ENCODE results near the gene HAO1.

DNA sequence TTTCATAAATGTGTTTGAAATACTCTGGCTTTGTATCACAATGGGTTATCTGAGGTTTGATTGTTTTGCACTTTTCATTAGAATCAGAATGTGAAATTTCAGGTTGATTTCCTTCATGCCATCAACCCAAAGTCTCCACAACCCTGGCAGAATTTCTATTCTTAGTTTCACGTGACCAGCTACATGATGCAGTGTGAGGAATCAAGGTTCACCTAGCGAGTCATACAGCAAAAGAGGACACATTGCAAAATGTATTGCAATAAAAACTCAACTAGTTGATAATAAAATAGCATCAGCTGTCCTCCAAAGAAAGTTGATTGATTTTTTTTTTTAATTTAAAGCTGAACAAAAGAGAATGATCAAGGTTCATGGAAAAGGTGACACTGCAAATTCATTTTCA is 2.2 kb downstream of the HAO1 start:
- TF ChIP-seq NFIB (CRISPR knock-in tag; IDR thresholded peaks at IDR 0.05; ENCODE audit: borderline replicate concordance) (no peak), MTA1 (CRISPR knock-in tag; IDR thresholded peaks at IDR 0.05; ENCODE audit: borderline replicate concordance) (no peak), LCORL (IDR thresholded peaks at IDR 0.05) (no peak), LCORL (CRISPR knock-in tag; IDR thresholded peaks at IDR 0.05) (no peak), ETV6 (CRISPR knock-in tag; conservative IDR thresholded peaks at IDR 0.05) (no peak), ESRRA (CRISPR knock-in tag; IDR thresholded peaks at IDR 0.05; ENCODE audit: low read depth) (no peak)
- TF ChIP-seq, protein P1, sequence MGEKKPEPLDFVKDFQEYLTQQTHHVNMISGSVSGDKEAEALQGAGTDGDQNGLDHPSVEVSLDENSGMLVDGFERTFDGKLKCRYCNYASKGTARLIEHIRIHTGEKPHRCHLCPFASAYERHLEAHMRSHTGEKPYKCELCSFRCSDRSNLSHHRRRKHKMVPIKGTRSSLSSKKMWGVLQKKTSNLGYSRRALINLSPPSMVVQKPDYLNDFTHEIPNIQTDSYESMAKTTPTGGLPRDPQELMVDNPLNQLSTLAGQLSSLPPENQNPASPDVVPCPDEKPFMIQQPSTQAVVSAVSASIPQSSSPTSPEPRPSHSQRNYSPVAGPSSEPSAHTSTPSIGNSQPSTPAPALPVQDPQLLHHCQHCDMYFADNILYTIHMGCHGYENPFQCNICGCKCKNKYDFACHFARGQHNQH (CRISPR knock-in tag; IDR thresholded peaks at IDR 0.05), result no peak
- TF ChIP-seq, protein P2, sequence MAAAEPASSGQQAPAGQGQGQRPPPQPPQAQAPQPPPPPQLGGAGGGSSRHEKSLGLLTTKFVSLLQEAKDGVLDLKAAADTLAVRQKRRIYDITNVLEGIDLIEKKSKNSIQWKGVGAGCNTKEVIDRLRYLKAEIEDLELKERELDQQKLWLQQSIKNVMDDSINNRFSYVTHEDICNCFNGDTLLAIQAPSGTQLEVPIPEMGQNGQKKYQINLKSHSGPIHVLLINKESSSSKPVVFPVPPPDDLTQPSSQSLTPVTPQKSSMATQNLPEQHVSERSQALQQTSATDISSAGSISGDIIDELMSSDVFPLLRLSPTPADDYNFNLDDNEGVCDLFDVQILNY (CRISPR knock-in tag; conservative IDR thresholded peaks at IDR 0.05), result no peak
- TF ChIP-seq, protein P3, sequence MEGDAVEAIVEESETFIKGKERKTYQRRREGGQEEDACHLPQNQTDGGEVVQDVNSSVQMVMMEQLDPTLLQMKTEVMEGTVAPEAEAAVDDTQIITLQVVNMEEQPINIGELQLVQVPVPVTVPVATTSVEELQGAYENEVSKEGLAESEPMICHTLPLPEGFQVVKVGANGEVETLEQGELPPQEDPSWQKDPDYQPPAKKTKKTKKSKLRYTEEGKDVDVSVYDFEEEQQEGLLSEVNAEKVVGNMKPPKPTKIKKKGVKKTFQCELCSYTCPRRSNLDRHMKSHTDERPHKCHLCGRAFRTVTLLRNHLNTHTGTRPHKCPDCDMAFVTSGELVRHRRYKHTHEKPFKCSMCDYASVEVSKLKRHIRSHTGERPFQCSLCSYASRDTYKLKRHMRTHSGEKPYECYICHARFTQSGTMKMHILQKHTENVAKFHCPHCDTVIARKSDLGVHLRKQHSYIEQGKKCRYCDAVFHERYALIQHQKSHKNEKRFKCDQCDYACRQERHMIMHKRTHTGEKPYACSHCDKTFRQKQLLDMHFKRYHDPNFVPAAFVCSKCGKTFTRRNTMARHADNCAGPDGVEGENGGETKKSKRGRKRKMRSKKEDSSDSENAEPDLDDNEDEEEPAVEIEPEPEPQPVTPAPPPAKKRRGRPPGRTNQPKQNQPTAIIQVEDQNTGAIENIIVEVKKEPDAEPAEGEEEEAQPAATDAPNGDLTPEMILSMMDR (CRISPR knock-in tag; IDR thresholded peaks at IDR 0.05), result no peak
